Smooth muscle cell (in vitro differentiated cells): ENCODE data around the gene PXDN. TPM values are rescaled to one million over a fixed set of nuclear protein-coding genes. Genes with fewer than 3 reads are reported as not detected.

Source experiments
- DNase-seq: peaks from one replicate; lab custom pipeline; 2025; ENCODE audit not compliant: unreplicated experiment; lab: John Stamatoyannopoulos, UW
- H2AFZ ChIP-seq: fragments of 200-600 bp; sonication (generic); 2 replicates; pipeline ENCODE4 v1.6.0; 2016; ENCODE audit warnings: antibody characterized with exemption, low read depth, mild to moderate bottlenecking
- H3F3A ChIP-seq: fragments of 200-600 bp; sonication (generic); 2 replicates; pipeline ENCODE4 v1.6.0; 2017; ENCODE audit warnings: antibody characterized with exemption, low read depth
- H3K27ac ChIP-seq: fragments of 200-600 bp; sonication (generic); 2 replicates; pipeline ENCODE4 v1.5.1; 2016; ENCODE audit warnings: low read depth, mild to moderate bottlenecking
- H3K27me3 ChIP-seq: fragments of 200-600 bp; sonication (generic); 2 replicates; pipeline ENCODE4 v1.6.1; 2016; ENCODE audit warnings: low read depth, mild to moderate bottlenecking
- H3K36me3 ChIP-seq: fragments of 200-600 bp; sonication (generic); 2 replicates; pipeline ENCODE4 v1.5.1; 2016; ENCODE audit warnings: low read depth
- H3K4me1 ChIP-seq: fragments of 200-600 bp; sonication (generic); 2 replicates; pipeline ENCODE4 v1.5.1; 2016; ENCODE audit warnings: low read depth
- H3K4me2 ChIP-seq: fragments of 200-600 bp; sonication (generic); 2 replicates; pipeline ENCODE4 v1.6.0; 2016; ENCODE audit warnings: mild to moderate bottlenecking
- H3K4me3 ChIP-seq: fragments of 200-600 bp; sonication (generic); 2 replicates; pipeline ENCODE4 v1.5.1; 2016; ENCODE audit warnings: mild to moderate bottlenecking
- H3K79me2 ChIP-seq: fragments of 200-600 bp; sonication (generic); 2 replicates; pipeline ENCODE4 v1.6.0; 2016; ENCODE audit warnings: low read depth, mild to moderate bottlenecking
- H3K9ac ChIP-seq: fragments of 200-600 bp; sonication (generic); 2 replicates; pipeline ENCODE4 v1.6.0; 2016; ENCODE audit warnings: low read depth
- H3K9me3 ChIP-seq: fragments of 200-600 bp; sonication (generic); replicated peaks from 2 replicates; pipeline ENCODE4 v1.5.1; 2016; ENCODE audit warnings: low read depth
- H4K20me1 ChIP-seq: fragments of 200-600 bp; sonication (generic); 2 replicates; pipeline ENCODE4 v1.6.0; 2016; ENCODE audit warnings: low read depth
- WGBS: methylation state at CpG from one replicate; pipeline ENCODE4 v1.1.7; 2016; ENCODE audit warnings: low lambda C conversion rate; 5-methylcytosine and 5-hydroxymethylcytosine counted together
- polyA plus RNA-seq: library from polyadenylated mRNA; unstranded; fragments of >200 nt; fragmentation: Nextera tagmentation; extraction: Ambion mirVana; gene quantifications from 2 replicates; pipeline ENCODE4 v1.2.1, GENCODE V29; 2016
- total RNA-seq: library from RNA; depleted of rRNA; stranded (reverse); fragments of >200 nt; gene quantifications from 2 replicates; pipeline ENCODE4 v1.2.3, GENCODE V29; 2014
- TF ChIP-seq, protein P1 (sequence below): fragments of 200-600 bp; sonication (generic); IDR thresholded peaks from 2 replicates; pipeline ENCODE4 v1.5.1; 2017; ENCODE audit warnings: borderline replicate concordance, mild to moderate bottlenecking, antibody characterized with exemption; ENCODE audit not compliant: insufficient read depth, poor library complexity, severe bottlenecking

Gene PXDN
- total and polyA plus RNA-seq, 2 experiments from 2014 or later = 328 to 333 TPM

DNA sequence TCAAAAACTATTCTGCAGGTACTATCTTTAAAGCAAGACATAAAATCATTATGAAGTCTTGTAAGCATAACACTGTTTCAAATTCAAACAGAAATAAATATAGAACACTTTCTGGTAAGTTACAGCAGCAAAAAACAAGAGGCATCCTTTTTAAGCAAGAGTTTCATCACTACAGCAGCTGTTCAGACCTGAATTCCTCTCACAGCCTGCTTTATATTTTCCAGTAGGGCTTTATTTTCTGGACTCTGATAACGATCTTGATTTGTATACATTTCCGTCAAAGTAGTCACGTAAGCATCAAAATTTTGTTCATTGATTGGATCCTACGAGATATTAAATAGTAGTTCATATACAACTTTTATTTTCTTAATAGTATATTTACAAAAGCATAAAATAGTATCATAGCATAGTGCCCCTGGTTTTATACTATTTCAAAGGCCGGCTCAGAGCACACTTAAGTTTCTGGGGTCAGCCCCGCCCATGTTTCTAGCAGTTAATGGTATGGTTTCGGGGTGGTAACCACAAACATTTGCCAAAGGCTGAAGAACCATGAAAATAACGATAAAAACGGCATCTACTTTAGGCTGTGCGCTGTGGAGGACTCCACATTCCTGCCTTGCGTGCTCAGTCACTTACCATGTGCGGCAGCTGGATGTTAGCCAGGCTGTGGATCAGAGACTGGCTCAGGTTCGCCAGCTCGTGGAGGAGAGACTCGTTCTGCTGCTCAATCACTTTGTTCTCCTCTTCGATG lies 47.5 kb upstream of the PXDN start:
- H4K20me1 ChIP-seq = no peaks in the 10 kb centered on the region
- no peaks in the 10 kb centered on the region for H3K36me3 ChIP-seq
- H3K4me1 ChIP-seq = peaks cover 5% of the 10 kb centered on the region
- no peaks in the 10 kb centered on the region for H3K27me3 ChIP-seq
- H3K27ac ChIP-seq = no peak overlapping the region
- no peaks in the 10 kb centered on the region for H3F3A ChIP-seq
- H3K9me3 ChIP-seq = no peaks in the 10 kb centered on the region
- no peak for DNase-seq
- no peaks in the 10 kb centered on the region for H3K79me2 ChIP-seq
- TF ChIP-seq, protein P1, sequence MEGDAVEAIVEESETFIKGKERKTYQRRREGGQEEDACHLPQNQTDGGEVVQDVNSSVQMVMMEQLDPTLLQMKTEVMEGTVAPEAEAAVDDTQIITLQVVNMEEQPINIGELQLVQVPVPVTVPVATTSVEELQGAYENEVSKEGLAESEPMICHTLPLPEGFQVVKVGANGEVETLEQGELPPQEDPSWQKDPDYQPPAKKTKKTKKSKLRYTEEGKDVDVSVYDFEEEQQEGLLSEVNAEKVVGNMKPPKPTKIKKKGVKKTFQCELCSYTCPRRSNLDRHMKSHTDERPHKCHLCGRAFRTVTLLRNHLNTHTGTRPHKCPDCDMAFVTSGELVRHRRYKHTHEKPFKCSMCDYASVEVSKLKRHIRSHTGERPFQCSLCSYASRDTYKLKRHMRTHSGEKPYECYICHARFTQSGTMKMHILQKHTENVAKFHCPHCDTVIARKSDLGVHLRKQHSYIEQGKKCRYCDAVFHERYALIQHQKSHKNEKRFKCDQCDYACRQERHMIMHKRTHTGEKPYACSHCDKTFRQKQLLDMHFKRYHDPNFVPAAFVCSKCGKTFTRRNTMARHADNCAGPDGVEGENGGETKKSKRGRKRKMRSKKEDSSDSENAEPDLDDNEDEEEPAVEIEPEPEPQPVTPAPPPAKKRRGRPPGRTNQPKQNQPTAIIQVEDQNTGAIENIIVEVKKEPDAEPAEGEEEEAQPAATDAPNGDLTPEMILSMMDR = no peak
- H3K9ac ChIP-seq = no peak overlapping the region
- WGBS = 82% methylated on average over 16 of the region's 16 CpGs
- H3K4me2 ChIP-seq = no peak overlapping the region
- H2AFZ ChIP-seq = no peak overlapping the region
- no peak overlapping the region for H3K4me3 ChIP-seq

DNA sequence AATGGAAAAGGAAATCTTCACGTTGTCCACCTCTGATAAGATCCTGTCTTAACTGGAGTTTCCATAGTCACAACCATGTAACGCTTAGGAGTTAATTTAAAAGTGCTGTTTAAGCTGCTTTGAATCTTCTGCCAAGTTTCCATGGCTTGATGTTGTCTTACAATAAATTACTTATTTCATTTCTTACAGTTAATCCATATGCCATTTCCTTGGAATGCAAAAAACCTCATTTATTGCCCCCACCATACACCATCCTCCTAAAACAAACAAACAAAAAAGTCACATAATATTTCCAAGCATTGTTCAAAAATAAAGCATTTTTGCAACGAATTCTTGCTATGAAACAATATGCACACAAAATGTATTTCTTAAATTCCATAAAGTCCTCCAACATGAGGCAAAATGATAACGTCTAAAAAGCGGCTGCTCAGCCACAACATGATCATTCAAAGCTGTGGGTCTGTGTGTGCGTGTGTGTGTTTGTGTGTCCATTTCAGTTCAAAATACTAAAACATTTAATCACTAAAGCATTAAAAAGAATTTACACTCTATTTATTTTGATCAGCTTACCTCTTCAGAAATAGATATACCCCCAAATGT lies 46.8 kb upstream of the PXDN start:
- H3K27ac ChIP-seq = no peak overlapping the region
- 76% methylated on average over 6 of the region's 6 CpGs for WGBS
- no peak overlapping the region for H3K4me2 ChIP-seq
- H2AFZ ChIP-seq = no peak overlapping the region
- no peaks in the 10 kb centered on the region for H3K9me3 ChIP-seq
- peaks cover 5% of the 10 kb centered on the region for H3K4me1 ChIP-seq
- no peaks in the 10 kb centered on the region for H3F3A ChIP-seq
- DNase-seq = no peak
- no peaks in the 10 kb centered on the region for H3K79me2 ChIP-seq
- H3K27me3 ChIP-seq = no peaks in the 10 kb centered on the region
- no peak overlapping the region for H3K4me3 ChIP-seq
- TF ChIP-seq, protein P1 = no peak
- H3K36me3 ChIP-seq = no peaks in the 10 kb centered on the region
- H3K9ac ChIP-seq = no peak overlapping the region
- H4K20me1 ChIP-seq = no peaks in the 10 kb centered on the region

DNA sequence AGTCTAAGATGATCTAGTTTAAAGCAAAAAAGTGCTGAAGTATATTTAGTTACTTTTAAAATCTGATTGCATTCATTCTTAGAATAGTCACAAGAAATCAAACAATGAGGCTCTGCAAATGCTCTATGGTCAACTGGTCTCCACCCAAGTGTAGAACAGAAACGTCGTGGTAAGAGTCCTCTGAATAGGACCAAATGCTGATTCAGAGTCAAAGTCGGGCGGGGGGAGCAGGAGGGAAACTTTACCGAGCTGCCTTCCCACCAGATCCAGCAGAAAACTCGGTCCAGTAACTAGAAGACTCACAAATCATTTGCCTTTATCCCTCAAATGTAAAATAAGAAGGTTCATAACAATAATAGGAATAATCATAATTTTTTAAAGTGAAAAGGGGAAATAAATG lies 46.2 kb upstream of the PXDN start:
- Histone ChIP-seq H3K4me3 (no peak overlapping the region), H3K4me1 (peaks cover 5% of the 10 kb centered on the region), H3K27me3 (no peaks in the 10 kb centered on the region), H3K79me2 (no peaks in the 10 kb centered on the region), H3K36me3 (no peaks in the 10 kb centered on the region), H4K20me1 (no peaks in the 10 kb centered on the region), H3F3A (no peaks in the 10 kb centered on the region), H3K4me2 (no peak overlapping the region), H3K9ac (no peak overlapping the region), H3K9me3 (no peaks in the 10 kb centered on the region), H3K27ac (no peak overlapping the region), H2AFZ (no peak overlapping the region)
- 76% methylated on average over 6 of the region's 6 CpGs for WGBS
- TF ChIP-seq, protein P1 = no peak
- DNase-seq = no peak

DNA sequence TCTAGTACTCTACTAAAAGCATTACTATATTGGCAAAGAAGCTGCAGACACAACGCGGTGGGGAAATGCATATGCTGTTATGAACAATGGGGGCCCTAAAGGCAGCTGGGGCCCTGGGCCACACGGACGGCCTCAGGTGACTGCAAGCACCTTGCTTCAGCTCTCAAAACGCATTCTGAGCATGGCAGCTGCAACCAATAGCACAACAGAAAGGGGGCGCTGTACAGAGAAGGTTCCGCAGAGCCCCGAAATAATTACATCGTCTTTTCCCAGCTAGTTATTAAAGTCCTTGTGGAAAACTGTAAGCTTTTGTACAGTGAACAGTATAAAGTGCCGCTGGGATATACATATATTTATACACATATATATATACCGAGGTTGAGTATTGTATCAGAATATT lies 45.3 kb upstream of the PXDN start:
- H3K27ac ChIP-seq = no peak overlapping the region
- H3K27me3 ChIP-seq = no peaks in the 10 kb centered on the region
- TF ChIP-seq, protein P1 = no peak
- DNase-seq = no peak
- H3K4me1 ChIP-seq = peaks cover 5% of the 10 kb centered on the region
- no peaks in the 10 kb centered on the region for H3K79me2 ChIP-seq
- H3K36me3 ChIP-seq = no peaks in the 10 kb centered on the region
- H2AFZ ChIP-seq = no peak overlapping the region
- no peak overlapping the region for H3K9ac ChIP-seq
- H3K4me3 ChIP-seq = no peak overlapping the region
- no peaks in the 10 kb centered on the region for H3F3A ChIP-seq
- no peaks in the 10 kb centered on the region for H4K20me1 ChIP-seq
- H3K9me3 ChIP-seq = no peaks in the 10 kb centered on the region
- 94% methylated on average over 11 of the region's 11 CpGs for WGBS
- H3K4me2 ChIP-seq = no peak overlapping the region
